ENCODE data around the gene C1orf53.
"Not testable (repeated sequence)": the region's sequence is repeated elsewhere in the genome, so short reads cannot be mapped to it uniquely, and the experiment has no call there.

Gene C1orf53

GRCh38 chr1:197920414-197921117 is 18.1 kb downstream of the C1orf53 start:
- no peak for DNase-seq (ENCODE audit: extremely low read depth in 1 of 2, low read depth in 1 of 2)

GRCh38 chr1:197921235-197922069 is 19.0 kb downstream of the C1orf53 start:
- DNase-seq (ENCODE audit: extremely low read depth in 1 of 2, low read depth in 1 of 2), result no peak

GRCh38 chr1:197922070-197922390 is 19.6 kb downstream of the C1orf53 start:
- DNase-seq (ENCODE audit: extremely low read depth in 1 of 2, low read depth in 1 of 2), result no peak

GRCh38 chr1:197923038-197923437 is 20.6 kb downstream of the C1orf53 start:
- DNase-seq (ENCODE audit: extremely low read depth in 1 of 2, low read depth in 1 of 2), result no peak

GRCh38 chr1:197924516-197925123 is 22.2 kb downstream of the C1orf53 start:
- no peak for DNase-seq (ENCODE audit: extremely low read depth in 1 of 2, low read depth in 1 of 2)

- DNase-seq (ENCODE audit: extremely low read depth in 1 of 2, low read depth in 1 of 2), result no peak
Measured at GRCh38 chr1:197927908-197928665, 25.7 kb downstream of the C1orf53 start.

GRCh38 chr1:197928849-197929336 is 26.5 kb downstream of the C1orf53 start:
- DNase-seq (ENCODE audit: extremely low read depth in 1 of 2, low read depth in 1 of 2), result no peak

GRCh38 chr1:197933016-197933415 is 30.6 kb downstream of the C1orf53 start:
- DNase-seq (ENCODE audit: extremely low read depth in 1 of 2, low read depth in 1 of 2), result no peak

GRCh38 chr1:197933647-197934046 is 31.2 kb downstream of the C1orf53 start:
- no peak for DNase-seq (ENCODE audit: extremely low read depth in 1 of 2, low read depth in 1 of 2)

- no peak for DNase-seq (ENCODE audit: extremely low read depth in 1 of 2, low read depth in 1 of 2)
Measured at GRCh38 chr1:197937381-197937780, 35.0 kb downstream of the C1orf53 start.

- DNase-seq (ENCODE audit: extremely low read depth in 1 of 2, low read depth in 1 of 2), result no peak
Measured at GRCh38 chr1:197937892-197938291, 35.5 kb downstream of the C1orf53 start.

- DNase-seq (ENCODE audit: extremely low read depth in 1 of 2, low read depth in 1 of 2), result not testable (repeated sequence)
Measured at GRCh38 chr1:197939159-197939980, 36.9 kb downstream of the C1orf53 start.

GRCh38 chr1:197942042-197942441 is 39.6 kb downstream of the C1orf53 start:
- DNase-seq (ENCODE audit: extremely low read depth in 1 of 2, low read depth in 1 of 2), result no peak

GRCh38 chr1:197944485-197944884 is 42.1 kb downstream of the C1orf53 start:
- DNase-seq (ENCODE audit: extremely low read depth in 1 of 2, low read depth in 1 of 2), result no peak

GRCh38 chr1:197948926-197949899 is 46.8 kb downstream of the C1orf53 start:
- no peak for DNase-seq (ENCODE audit: extremely low read depth in 1 of 2, low read depth in 1 of 2)

- no peak for DNase-seq (ENCODE audit: extremely low read depth in 1 of 2, low read depth in 1 of 2)
Measured at GRCh38 chr1:197951089-197951488, 48.7 kb downstream of the C1orf53 start.

- DNase-seq (ENCODE audit: extremely low read depth in 1 of 2, low read depth in 1 of 2), result no peak
Measured at GRCh38 chr1:197951617-197952175, 49.3 kb downstream of the C1orf53 start.

- DNase-seq (ENCODE audit: extremely low read depth in 1 of 2, low read depth in 1 of 2), result not testable (repeated sequence)
Measured at GRCh38 chr1:197953472-197953871, 51.0 kb downstream of the C1orf53 start.

Measured in activated CD8-positive, alpha-beta memory T cell treated with anti-CD3 and anti-CD28 coated beads for 1 hour (primary cell).